H9 (cell line): Measurements from ENCODE around the gene OSBP2. TPM values are rescaled to one million over a fixed set of nuclear protein-coding genes. Genes with fewer than 3 reads are reported as not detected.

ENCODE experiments used
- DNase-seq: peaks from one replicate; pipeline ENCODE4 v3.0.0-alpha.2; 2017
- H2AFZ ChIP-seq: one replicate; pipeline ENCODE4 v1.6.1; 2013; ENCODE audit warnings: mild to moderate bottlenecking, low read length, control low read depth, moderate library complexity
- H2AK5ac ChIP-seq: 2 replicates; pipeline ENCODE4 v1.6.1; 2013; ENCODE audit warnings: low read length, control low read depth, mixed read lengths; ENCODE audit not compliant: insufficient read length
- H2BK120ac ChIP-seq: one replicate; pipeline ENCODE4 v1.6.1; 2013; ENCODE audit warnings: low read depth, mild to moderate bottlenecking, low read length, control low read depth, inconsistent platforms; ENCODE audit not compliant: poor library complexity, severe bottlenecking
- H2BK12ac ChIP-seq: 2 replicates; pipeline ENCODE4 v1.6.1; 2013; ENCODE audit warnings: low read length, control low read depth, mixed read lengths, low read depth; ENCODE audit not compliant: insufficient read length
- H2BK15ac ChIP-seq: 2 replicates; pipeline ENCODE4 v1.6.1; 2013; ENCODE audit warnings: low read depth, low read length, control low read depth
- H2BK20ac ChIP-seq: one replicate; pipeline ENCODE4 v1.6.1; 2013; ENCODE audit warnings: low read depth, mild to moderate bottlenecking, low read length, control low read depth, inconsistent platforms; ENCODE audit not compliant: poor library complexity, severe bottlenecking
- H2BK5ac ChIP-seq: 2 replicates; pipeline ENCODE4 v1.6.1; 2013; ENCODE audit warnings: low read length, control low read depth, mixed read lengths; ENCODE audit not compliant: insufficient read length
- H3K14ac ChIP-seq: 2 replicates; pipeline ENCODE4 v1.6.1; 2013; ENCODE audit warnings: low read length, control low read depth; ENCODE audit not compliant: insufficient read depth
- H3K18ac ChIP-seq: 2 replicates; pipeline ENCODE4 v1.6.1; 2013; ENCODE audit warnings: low read depth, mild to moderate bottlenecking, mixed read lengths, low read length, control low read depth; ENCODE audit not compliant: insufficient read length
- H3K23ac ChIP-seq: 2 replicates; pipeline ENCODE4 v1.6.1; 2013; ENCODE audit warnings: low read length, control low read depth, mixed read lengths, low read depth; ENCODE audit not compliant: insufficient read length
- H3K23me2 ChIP-seq: 2 replicates; pipeline ENCODE4 v1.6.1; 2013; ENCODE audit warnings: low read depth, mild to moderate bottlenecking, mixed read lengths, low read length, control low read depth; ENCODE audit not compliant: insufficient read length, poor library complexity, severe bottlenecking
- H3K27ac ChIP-seq: 2 replicates; pipeline ENCODE4 v1.5.1; 2013; ENCODE audit warnings: low read length, control low read depth, mixed read lengths, low read depth; ENCODE audit not compliant: insufficient read length
- H3K27me3 ChIP-seq: 2 replicates; pipeline ENCODE4 v1.6.1; 2013; ENCODE audit warnings: low read length, control low read depth, inconsistent platforms; ENCODE audit not compliant: insufficient read depth
- H3K4ac ChIP-seq: 2 replicates; pipeline ENCODE4 v1.6.1; 2013; ENCODE audit warnings: low read depth, mild to moderate bottlenecking, control low read depth, inconsistent platforms, low read length, moderate library complexity
- H3K4me1 ChIP-seq: 2 replicates; pipeline ENCODE4 v1.6.1; 2013; ENCODE audit warnings: low read length, control low read depth, inconsistent platforms; ENCODE audit not compliant: insufficient read depth
- H3K4me2 ChIP-seq: 2 replicates; pipeline ENCODE4 v1.6.1; 2013; ENCODE audit warnings: low read length, control low read depth, mixed read lengths; ENCODE audit not compliant: insufficient read length, insufficient read depth
- H3K56ac ChIP-seq: 2 replicates; pipeline ENCODE4 v1.6.1; 2013; ENCODE audit warnings: low read depth, mild to moderate bottlenecking, mixed read lengths, low read length, control low read depth; ENCODE audit not compliant: insufficient read length
- H3K79me1 ChIP-seq: 2 replicates; pipeline ENCODE4 v1.6.1; 2013; ENCODE audit warnings: low read depth, mild to moderate bottlenecking, moderate library complexity, low read length, control low read depth, inconsistent platforms; ENCODE audit not compliant: insufficient read depth, poor library complexity, severe bottlenecking
- H3K79me2 ChIP-seq: 2 replicates; pipeline ENCODE4 v1.6.1; 2013; ENCODE audit warnings: low read length, control low read depth, inconsistent platforms; ENCODE audit not compliant: insufficient read depth
- H3K9ac ChIP-seq: 2 replicates; pipeline ENCODE4 v1.6.1; 2013; ENCODE audit warnings: low read length, control low read depth, mixed read lengths; ENCODE audit not compliant: insufficient read length; ENCODE audit errors: extremely low read depth
- H3K9me3 ChIP-seq: one replicate; pipeline ENCODE4 v1.6.1; 2013; ENCODE audit warnings: low read depth, low read length, inconsistent platforms; ENCODE audit not compliant: control insufficient read depth
- H3T11ph ChIP-seq: one replicate; pipeline ENCODE4 v1.6.1; 2013; ENCODE audit warnings: mild to moderate bottlenecking, low read length, control low read depth, inconsistent platforms
- H4K20me1 ChIP-seq: one replicate; pipeline ENCODE4 v1.6.1; 2013; ENCODE audit not compliant: control insufficient read depth, insufficient read length, insufficient read depth
- H4K5ac ChIP-seq: 2 replicates; pipeline ENCODE4 v1.6.1; 2013; ENCODE audit warnings: low read depth, mild to moderate bottlenecking, mixed read lengths, low read length, control low read depth; ENCODE audit not compliant: insufficient read length
- H4K8ac ChIP-seq: replicated peaks from 2 replicates; pipeline ENCODE4 v1.6.1; 2013; ENCODE audit warnings: low read length, control low read depth, mixed read lengths, low read depth; ENCODE audit not compliant: insufficient read length
- H4K91ac ChIP-seq: 2 replicates; pipeline ENCODE4 v1.6.1; 2013; ENCODE audit warnings: low read depth, mild to moderate bottlenecking, moderate library complexity, mixed read lengths, low read length, control low read depth; ENCODE audit not compliant: insufficient read length
- H3K27ac Mint-ChIP-seq, 3 experiments: 2 replicates in 2 of 3; 3 replicates in 1 of 3; pipeline ENCODE4 v1.8.0; 2020 to 2021; ENCODE audit warnings: mixed read lengths in 3 of 3, mild to moderate bottlenecking in 1 of 3, moderate library complexity in 1 of 3
- H3K27me3 Mint-ChIP-seq: 2 replicates; pipeline ENCODE4 v1.8.0; 2021; ENCODE audit warnings: low read depth, mild to moderate bottlenecking, moderate library complexity, mixed read lengths
- H3K36me3 Mint-ChIP-seq, 3 experiments: 2 replicates in 2 of 3; 3 replicates in 1 of 3; pipeline ENCODE4 v1.8.0; 2020 to 2021; ENCODE audit warnings: low read depth in 3 of 3, mixed read lengths in 3 of 3; ENCODE audit not compliant: insufficient read depth in 1 of 3
- H3K4me1 Mint-ChIP-seq, 2 experiments: 2 replicates each; pipeline ENCODE4 v1.8.0; 2020; ENCODE audit warnings: mixed read lengths in 2 of 2
- H3K4me3 Mint-ChIP-seq, 2 experiments: 2 replicates in 1 of 2; 3 replicates in 1 of 2; pipeline ENCODE4 v1.8.0; 2020 to 2021; ENCODE audit warnings: mild to moderate bottlenecking in 2 of 2, mixed read lengths in 2 of 2, moderate library complexity in 1 of 2
- H3K9me3 Mint-ChIP-seq, 2 experiments: 2 replicates in 1 of 2; 3 replicates in 1 of 2; pipeline ENCODE4 v1.8.0; 2020; ENCODE audit warnings: mild to moderate bottlenecking in 2 of 2, mixed read lengths in 2 of 2, moderate library complexity in 1 of 2
- WGBS: extraction: QIAGEN DNeasy Blood & Tissue Kit; methylation state at CpG from one replicate; pipeline ENCODE4 v1.1.7; 2013; ENCODE audit warnings: missing lambda C conversion rate, low lambda C conversion rate, mixed read lengths; ENCODE audit not compliant: insufficient read length; ENCODE audit errors: extremely low coverage; 5-methylcytosine and 5-hydroxymethylcytosine counted together
- total RNA-seq: library from RNA; stranded (reverse); gene quantifications from 2 replicates; pipeline ENCODE4 v1.2.1, GENCODE V29; 2021
- TF ChIP-seq, protein P1 (sequence below): fragments of 200-600 bp; sonication (generic); conservative IDR thresholded peaks from 3 replicates; pipeline ENCODE4 v1.8.0; 2021; ENCODE audit warnings: antibody characterized with exemption, mild to moderate bottlenecking

The OSBP2 gene
- total RNA-seq, 1 experiment from 2014 or later: 3.4 TPM

DNA sequence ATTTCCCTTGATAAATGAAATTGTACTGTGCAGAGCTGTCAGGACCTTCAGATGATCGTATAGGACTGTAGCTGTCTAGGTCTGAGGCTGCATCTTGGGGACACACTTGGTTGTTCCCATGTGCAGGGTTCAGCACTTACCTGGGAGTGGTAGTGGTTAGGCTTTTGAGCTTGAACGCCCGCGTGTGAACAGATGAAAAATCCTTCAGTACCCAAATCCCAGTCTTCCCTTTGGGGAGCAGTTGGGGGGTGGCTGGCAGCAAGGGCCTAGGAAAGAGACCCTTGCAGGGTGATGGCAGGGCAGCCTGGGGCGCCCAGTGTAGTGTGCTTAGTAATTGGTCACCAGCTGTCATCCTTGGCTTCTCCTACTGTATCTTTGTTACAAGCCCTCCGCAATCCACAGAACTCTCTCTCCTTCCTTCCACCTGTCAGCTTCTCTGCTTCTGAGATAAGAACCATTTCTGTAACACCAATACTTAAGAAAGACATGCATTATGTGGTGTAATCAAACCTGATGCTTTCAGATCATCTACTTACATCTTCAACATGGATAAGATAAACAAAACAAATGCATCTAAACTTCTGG, 209.3 kb downstream of the OSBP2 start:
- H2BK120ac ChIP-seq: no peak overlapping the region
- Mint-ChIP-seq H3K36me3 (peaks cover 12 to 51% (median 39%) of the 10 kb centered on the region in 3 experiments; a peak in 6 of 7 replicates), H3K9me3 (no peaks in the 10 kb centered on the region), H3K27ac (no peak overlapping the region), H3K4me3 (no peak overlapping the region), H3K27me3 (0 out of 2 replicates have a peak, but pooled peaks cover 1% of the 10 kb centered on the region), H3K4me1 (no peaks in the 10 kb centered on the region)
- H3K79me2 ChIP-seq: no peaks in the 10 kb centered on the region
- H3K56ac ChIP-seq: no peak overlapping the region
- H4K20me1 ChIP-seq: no peaks in the 10 kb centered on the region
- H2BK15ac ChIP-seq: no peak overlapping the region
- no peak overlapping the region for H2AFZ ChIP-seq
- H3K4me2 ChIP-seq: no peak overlapping the region
- no peak overlapping the region for H2AK5ac ChIP-seq
- no peak overlapping the region for H3K27ac ChIP-seq
- no peak overlapping the region for H2BK20ac ChIP-seq
- H3K23me2 ChIP-seq: no peaks in the 10 kb centered on the region
- TF ChIP-seq, protein P1, sequence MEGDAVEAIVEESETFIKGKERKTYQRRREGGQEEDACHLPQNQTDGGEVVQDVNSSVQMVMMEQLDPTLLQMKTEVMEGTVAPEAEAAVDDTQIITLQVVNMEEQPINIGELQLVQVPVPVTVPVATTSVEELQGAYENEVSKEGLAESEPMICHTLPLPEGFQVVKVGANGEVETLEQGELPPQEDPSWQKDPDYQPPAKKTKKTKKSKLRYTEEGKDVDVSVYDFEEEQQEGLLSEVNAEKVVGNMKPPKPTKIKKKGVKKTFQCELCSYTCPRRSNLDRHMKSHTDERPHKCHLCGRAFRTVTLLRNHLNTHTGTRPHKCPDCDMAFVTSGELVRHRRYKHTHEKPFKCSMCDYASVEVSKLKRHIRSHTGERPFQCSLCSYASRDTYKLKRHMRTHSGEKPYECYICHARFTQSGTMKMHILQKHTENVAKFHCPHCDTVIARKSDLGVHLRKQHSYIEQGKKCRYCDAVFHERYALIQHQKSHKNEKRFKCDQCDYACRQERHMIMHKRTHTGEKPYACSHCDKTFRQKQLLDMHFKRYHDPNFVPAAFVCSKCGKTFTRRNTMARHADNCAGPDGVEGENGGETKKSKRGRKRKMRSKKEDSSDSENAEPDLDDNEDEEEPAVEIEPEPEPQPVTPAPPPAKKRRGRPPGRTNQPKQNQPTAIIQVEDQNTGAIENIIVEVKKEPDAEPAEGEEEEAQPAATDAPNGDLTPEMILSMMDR: no peak
- H3K4ac ChIP-seq: no peak overlapping the region
- no peaks in the 10 kb centered on the region for H3K4me1 ChIP-seq
- H3K79me1 ChIP-seq: no peaks in the 10 kb centered on the region
- H3K18ac ChIP-seq: no peak overlapping the region
- no peak overlapping the region for H3K14ac ChIP-seq
- no peak overlapping the region for H4K5ac ChIP-seq
- no peak overlapping the region for H4K91ac ChIP-seq
- no peak overlapping the region for H3K23ac ChIP-seq
- H3K9ac ChIP-seq: no peak overlapping the region
- no peak overlapping the region for H4K8ac ChIP-seq
- H3K27me3 ChIP-seq: no peaks in the 10 kb centered on the region
- H2BK12ac ChIP-seq: no peak overlapping the region
- no peak overlapping the region for H2BK5ac ChIP-seq
- WGBS: no CpG with 5 or more reads among the region's 6 CpGs
- H3K9me3 ChIP-seq: no peaks in the 10 kb centered on the region
- H3T11ph ChIP-seq: no peak overlapping the region
- no peak for DNase-seq
